ENCODE measurements around the gene ARHGAP15. TPM values are rescaled to one million over a fixed set of nuclear protein-coding genes. Genes with fewer than 3 reads are reported as not detected.
A peak's percentile ranks its signal among the peaks of the same experiment; 100 is the strongest.

The ARHGAP15 gene
- total and polyA plus RNA-seq, 2 experiments from 2014 or later: not detected

GRCh38 chr2:143764706-143765105 is 635.5 kb downstream of the ARHGAP15 start:
- H3K4me2 ChIP-seq (ENCODE audit: unreplicated experiment): no peak overlapping the region
- DNase-seq: no peak
- no peaks in the 10 kb centered on the region for H3K4me1 ChIP-seq (ENCODE audit: insufficient read depth)
- no peak overlapping the region for H3K4me3 ChIP-seq
- no peak overlapping the region for H2AFZ ChIP-seq
- no peaks in the 10 kb centered on the region for H3K9me3 ChIP-seq (ENCODE audit: low read depth)
- H3F3A ChIP-seq (ENCODE audit: insufficient read depth): no peaks in the 10 kb centered on the region
- in situ Hi-C loops (cut with MboI): no loop called here
- no peak overlapping the region for H3K27ac ChIP-seq
- TF ChIP-seq EZH2 (IDR thresholded peaks at IDR 0.05; ENCODE audit: insufficient read depth, poor library complexity, severe bottlenecking): no peak
- no peak for TF ChIP-seq EZH2phosphoT487 (IDR thresholded peaks at IDR 0.05; ENCODE audit: insufficient read depth, low read depth)
- no peaks in the 10 kb centered on the region for H4K20me1 ChIP-seq (ENCODE audit: insufficient read depth)
- H3K9me2 ChIP-seq (ENCODE audit: insufficient read depth): no peaks in the 10 kb centered on the region
- no peak overlapping the region for H3K9ac ChIP-seq
- no peaks in the 10 kb centered on the region for H3K36me3 ChIP-seq (ENCODE audit: low read depth)
- H3K79me2 ChIP-seq (ENCODE audit: insufficient read depth): no peaks in the 10 kb centered on the region
- no peaks in the 10 kb centered on the region for H3K27me3 ChIP-seq (replicated peaks; ENCODE audit: insufficient read depth)

GRCh38 chr2:143768991-143769390 is 639.8 kb downstream of the ARHGAP15 start:
- no peak overlapping the region for H3K9ac ChIP-seq
- H3K9me2 ChIP-seq (ENCODE audit: insufficient read depth): no peaks in the 10 kb centered on the region
- no peaks in the 10 kb centered on the region for H3K36me3 ChIP-seq (ENCODE audit: low read depth)
- TF ChIP-seq EZH2 (IDR thresholded peaks at IDR 0.05; ENCODE audit: insufficient read depth, poor library complexity, severe bottlenecking) (no peak), EZH2phosphoT487 (IDR thresholded peaks at IDR 0.05; ENCODE audit: insufficient read depth, low read depth) (no peak)
- in situ Hi-C loops (cut with MboI): no loop called here
- H2AFZ ChIP-seq: no peak overlapping the region
- no peak for DNase-seq
- H3K4me2 ChIP-seq (ENCODE audit: unreplicated experiment): no peak overlapping the region
- H3K27ac ChIP-seq: no peak overlapping the region
- no peaks in the 10 kb centered on the region for H3F3A ChIP-seq (ENCODE audit: insufficient read depth)
- no peaks in the 10 kb centered on the region for H3K9me3 ChIP-seq (ENCODE audit: low read depth)
- 42 to 43% methylated on average over 1 of the region's 1 CpG for WGBS, 2 experiments (ENCODE audit: low coverage in 1 of 2, low lambda C conversion rate in 2 of 2, missing lambda C conversion rate in 2 of 2)
- no peak overlapping the region for H3K4me3 ChIP-seq
- H3K4me1 ChIP-seq (ENCODE audit: insufficient read depth): no peaks in the 10 kb centered on the region
- H3K79me2 ChIP-seq (ENCODE audit: insufficient read depth): no peaks in the 10 kb centered on the region
- H3K27me3 ChIP-seq (replicated peaks; ENCODE audit: insufficient read depth): no peaks in the 10 kb centered on the region
- no peaks in the 10 kb centered on the region for H4K20me1 ChIP-seq (ENCODE audit: insufficient read depth)

GRCh38 chr2:143771939-143772338 is 642.7 kb downstream of the ARHGAP15 start:
- Histone ChIP-seq H3K4me1 (ENCODE audit: insufficient read depth) (no peaks in the 10 kb centered on the region), H3F3A (ENCODE audit: insufficient read depth) (no peaks in the 10 kb centered on the region), H3K36me3 (ENCODE audit: low read depth) (no peaks in the 10 kb centered on the region), H3K27ac (no peak overlapping the region), H3K4me3 (no peak overlapping the region), H3K79me2 (ENCODE audit: insufficient read depth) (no peaks in the 10 kb centered on the region), H2AFZ (peak overlapping the region; percentile 47), H3K27me3 (replicated peaks; ENCODE audit: insufficient read depth) (no peaks in the 10 kb centered on the region), H3K9me2 (ENCODE audit: insufficient read depth) (no peaks in the 10 kb centered on the region), H4K20me1 (ENCODE audit: insufficient read depth) (no peaks in the 10 kb centered on the region), H3K4me2 (ENCODE audit: unreplicated experiment) (no peak overlapping the region), H3K9me3 (ENCODE audit: low read depth) (no peaks in the 10 kb centered on the region), H3K9ac (no peak overlapping the region)
- TF ChIP-seq EZH2phosphoT487 (IDR thresholded peaks at IDR 0.05; ENCODE audit: insufficient read depth, low read depth): no peak
- TF ChIP-seq EZH2 (IDR thresholded peaks at IDR 0.05; ENCODE audit: insufficient read depth, poor library complexity, severe bottlenecking): no peak
- no peak for DNase-seq
- in situ Hi-C loops (cut with MboI): no loop called here
- WGBS, 2 experiments (ENCODE audit: low coverage in 1 of 2, low lambda C conversion rate in 2 of 2, missing lambda C conversion rate in 2 of 2): 12 to 22% methylated on average over 6 of the region's 6 CpGs

- in situ Hi-C loops (cut with MboI): no loop called here
- no peak overlapping the region for H3K4me3 ChIP-seq
- H3K9me3 ChIP-seq (ENCODE audit: low read depth): no peaks in the 10 kb centered on the region
- H3F3A ChIP-seq (ENCODE audit: insufficient read depth): no peaks in the 10 kb centered on the region
- H3K9ac ChIP-seq: no peak overlapping the region
- H3K79me2 ChIP-seq (ENCODE audit: insufficient read depth): no peaks in the 10 kb centered on the region
- 62 to 64% methylated on average over 4 of the region's 4 CpGs for WGBS, 2 experiments (ENCODE audit: low coverage in 1 of 2, low lambda C conversion rate in 2 of 2, missing lambda C conversion rate in 2 of 2)
- H3K4me2 ChIP-seq (ENCODE audit: unreplicated experiment): no peak overlapping the region
- TF ChIP-seq EZH2phosphoT487 (IDR thresholded peaks at IDR 0.05; ENCODE audit: insufficient read depth, low read depth): no peak
- TF ChIP-seq EZH2 (IDR thresholded peaks at IDR 0.05; ENCODE audit: insufficient read depth, poor library complexity, severe bottlenecking): no peak
- H3K4me1 ChIP-seq (ENCODE audit: insufficient read depth): peaks cover 4% of the 10 kb centered on the region; the same call in 1 of the 2 replicates
- no peak overlapping the region for H3K27ac ChIP-seq
- no peaks in the 10 kb centered on the region for H4K20me1 ChIP-seq (ENCODE audit: insufficient read depth)
- no peaks in the 10 kb centered on the region for H3K9me2 ChIP-seq (ENCODE audit: insufficient read depth)
- no peak overlapping the region for H2AFZ ChIP-seq
- DNase-seq: no peak
- no peaks in the 10 kb centered on the region for H3K36me3 ChIP-seq (ENCODE audit: low read depth)
- H3K27me3 ChIP-seq (replicated peaks; ENCODE audit: insufficient read depth): no peaks in the 10 kb centered on the region
These were observed 647.5 kb downstream of the ARHGAP15 start for GRCh38 chr2:143776526-143777297.
